ENCODE data around the gene PNKD. TPM values are rescaled to one million over a fixed set of nuclear protein-coding genes. Genes with fewer than 3 reads are reported as not detected.
A peak's percentile ranks its signal among the peaks of the same experiment; 100 is the strongest.

Gene PNKD
- total and polyA plus RNA-seq, 12 donors, result 48.8 to 181 (median 87.4) TPM

DNA sequence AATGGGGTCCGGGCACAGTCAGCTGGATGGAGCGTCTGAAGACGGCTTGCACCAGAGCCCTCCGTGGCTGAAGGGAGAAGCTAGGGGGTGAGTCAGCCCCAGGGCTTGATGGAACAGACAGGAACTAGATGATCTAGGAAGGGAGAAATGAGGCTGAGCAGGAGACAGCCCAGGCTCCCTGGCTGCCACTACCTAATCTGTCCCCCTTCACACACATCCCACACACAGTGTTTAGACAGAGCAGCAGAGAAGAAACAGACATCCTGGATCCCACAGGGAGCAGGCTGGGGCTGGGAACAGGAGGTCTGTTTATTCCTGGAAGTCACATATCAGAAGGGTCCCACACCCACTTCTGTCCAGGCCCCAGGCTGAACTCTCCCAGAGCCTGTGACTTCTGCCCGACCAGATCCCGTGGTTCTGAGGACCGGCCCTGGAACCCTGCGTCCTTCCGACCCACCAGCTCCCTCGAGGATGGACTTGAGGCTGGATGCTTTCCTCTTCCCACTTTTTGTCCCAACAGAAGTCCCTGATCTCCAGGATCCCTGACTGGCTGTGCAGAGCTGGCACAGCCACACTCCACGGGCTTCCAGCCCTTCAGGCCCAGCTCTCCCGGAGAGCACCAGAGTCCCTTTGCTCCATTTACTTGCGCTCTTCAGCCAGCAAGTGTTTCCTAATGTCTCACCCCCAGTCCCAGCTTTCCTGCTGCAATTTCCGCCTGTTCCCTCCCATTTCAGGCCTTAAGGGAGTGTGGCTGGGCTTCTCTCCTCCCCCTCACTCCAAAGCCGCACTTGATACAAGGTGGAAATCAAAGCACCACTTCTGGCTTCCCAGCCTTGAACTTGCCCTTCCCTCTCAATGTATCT is 11.0 kb upstream of the PNKD start:
- no peak overlapping the region for H3K4me3 ChIP-seq
- intact Hi-C loops (cut with DNase I), result loop anchor here in 1 of 2 donors (5.0 kb wide), 1 partner anchor 72 kb away; no protein-coding TSS in a partner anchor
- DNase-seq, result peak in 3 of 7 donors; percentile 20 to 66 (median 49)
- no peak for TF ChIP-seq POLR2A (IDR thresholded peaks at IDR 0.05)
- TF ChIP-seq, protein P1, sequence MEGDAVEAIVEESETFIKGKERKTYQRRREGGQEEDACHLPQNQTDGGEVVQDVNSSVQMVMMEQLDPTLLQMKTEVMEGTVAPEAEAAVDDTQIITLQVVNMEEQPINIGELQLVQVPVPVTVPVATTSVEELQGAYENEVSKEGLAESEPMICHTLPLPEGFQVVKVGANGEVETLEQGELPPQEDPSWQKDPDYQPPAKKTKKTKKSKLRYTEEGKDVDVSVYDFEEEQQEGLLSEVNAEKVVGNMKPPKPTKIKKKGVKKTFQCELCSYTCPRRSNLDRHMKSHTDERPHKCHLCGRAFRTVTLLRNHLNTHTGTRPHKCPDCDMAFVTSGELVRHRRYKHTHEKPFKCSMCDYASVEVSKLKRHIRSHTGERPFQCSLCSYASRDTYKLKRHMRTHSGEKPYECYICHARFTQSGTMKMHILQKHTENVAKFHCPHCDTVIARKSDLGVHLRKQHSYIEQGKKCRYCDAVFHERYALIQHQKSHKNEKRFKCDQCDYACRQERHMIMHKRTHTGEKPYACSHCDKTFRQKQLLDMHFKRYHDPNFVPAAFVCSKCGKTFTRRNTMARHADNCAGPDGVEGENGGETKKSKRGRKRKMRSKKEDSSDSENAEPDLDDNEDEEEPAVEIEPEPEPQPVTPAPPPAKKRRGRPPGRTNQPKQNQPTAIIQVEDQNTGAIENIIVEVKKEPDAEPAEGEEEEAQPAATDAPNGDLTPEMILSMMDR (IDR thresholded peaks at IDR 0.05), result no peak
- H3K36me3 ChIP-seq (replicated peaks in 1 of 2), result peaks cover 0 to 32% of the 10 kb centered on the region in 2 donors
- H3K27ac ChIP-seq, result peak overlapping the region in 4 of 5 donors; percentile 33 to 89 (median 64)
- H3K27me3 ChIP-seq, result no peaks in the 10 kb centered on the region
- peaks cover 4 to 23% of the 10 kb centered on the region in 2 donors for H3K4me1 ChIP-seq (replicated peaks in 1 of 2)
- 52 to 67% (median 57%) methylated on average over 9 to 15 of the region's 15 CpGs for WGBS, 4 donors
- no peaks in the 10 kb centered on the region for H3K9me3 ChIP-seq (replicated peaks in 1 of 3)

DNA sequence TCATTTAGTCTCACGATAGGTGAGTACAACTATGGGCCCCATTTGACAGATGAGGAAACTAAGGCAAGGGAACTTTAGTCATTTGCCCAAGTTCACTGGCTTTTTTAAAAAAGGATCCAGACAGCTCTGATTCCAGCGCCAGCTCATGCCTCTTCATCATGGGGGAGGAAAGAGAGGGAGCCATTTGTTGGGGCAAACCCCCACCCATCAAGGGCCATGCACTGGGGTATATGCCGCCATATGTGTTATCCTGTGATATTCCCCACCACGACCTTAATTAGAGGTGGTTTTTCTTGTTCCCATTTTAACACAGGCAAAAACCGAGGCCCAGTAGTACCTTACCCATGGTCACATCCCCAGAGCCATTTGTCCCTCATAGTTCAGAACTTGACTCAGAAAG is 10.2 kb upstream of the PNKD start:
- no peak for DNase-seq

DNA sequence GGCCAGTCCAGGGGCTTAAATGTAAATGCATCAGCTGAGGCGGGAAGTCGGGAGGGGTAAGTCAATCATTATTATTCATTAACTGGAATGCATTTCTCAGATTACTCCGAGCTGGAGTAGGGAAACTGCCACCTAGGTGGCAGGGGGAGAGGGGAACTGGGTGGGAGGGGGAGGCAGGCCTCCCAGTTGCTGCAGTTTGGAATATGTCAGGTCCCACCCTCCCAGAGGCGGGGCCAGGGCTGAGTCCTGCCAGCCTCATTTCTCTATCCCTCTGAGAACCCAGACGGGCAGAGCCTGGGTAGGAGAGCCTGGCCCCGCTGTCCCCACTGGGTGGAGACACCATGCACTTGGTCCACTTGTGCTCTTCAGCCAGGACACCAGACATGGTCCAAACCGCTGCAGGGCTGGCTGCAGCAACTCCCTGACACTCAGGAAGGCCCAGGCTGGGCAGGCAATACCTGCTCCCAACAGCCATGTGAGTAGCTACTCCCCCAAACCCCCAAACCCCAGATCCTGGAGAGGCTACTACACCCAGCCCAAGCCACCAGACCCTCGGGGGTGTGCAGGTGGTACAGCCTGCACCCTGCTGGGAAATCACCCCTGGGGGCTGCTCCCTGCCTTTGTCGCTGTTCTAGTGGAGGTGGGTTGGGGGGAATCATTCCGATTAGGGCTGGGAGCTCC is 9.4 kb upstream of the PNKD start, which contains the start of gene GPBAR1:
TSS of gene GPBAR1 (plus strand) at position 274 of the 681 bp plus-strand sequence. CDS start 1,710 bp downstream, outside the sequence.
- 69 to 74% (median 70%) methylated on average over 6 to 10 of the region's 10 CpGs for WGBS, 4 donors
- peaks cover 0 to 32% of the 10 kb centered on the region in 2 donors for H3K36me3 ChIP-seq (replicated peaks in 1 of 2)
- H3K27me3 ChIP-seq, result no peaks in the 10 kb centered on the region
- H3K4me3 ChIP-seq, result no peak within 1 kb of the TSS
- no peak for TF ChIP-seq POLR2A (IDR thresholded peaks at IDR 0.05)
- TF ChIP-seq, protein P1 (IDR thresholded peaks at IDR 0.05), result no peak
- intact Hi-C loops (cut with DNase I), result loop anchor here in 1 of 2 donors (5.0 kb wide), 1 partner anchor 74 kb away; no protein-coding TSS in a partner anchor
- DNase-seq, result peak in 1 of 7 donors; percentile 27
- no peaks in the 10 kb centered on the region for H3K9me3 ChIP-seq (replicated peaks in 1 of 3)
- peak within 1 kb of the TSS in 2 of 5 donors; percentile 80 to 89 for H3K27ac ChIP-seq
- H3K4me1 ChIP-seq (replicated peaks in 1 of 2), result peaks cover 4 to 23% of the 10 kb centered on the region in 2 donors

More for the DNA sequence above, 10.2 kb upstream of the PNKD start:
- intact Hi-C loops (cut with DNase I), result loop anchor here in 1 of 2 donors (5.0 kb wide), 1 partner anchor 73 kb away; no protein-coding TSS in a partner anchor
- Histone ChIP-seq H3K36me3 (replicated peaks in 1 of 2) (peaks cover 0 to 32% of the 10 kb centered on the region in 2 donors), H3K4me3 (no peak overlapping the region), H3K4me1 (replicated peaks in 1 of 2) (peaks cover 4 to 23% of the 10 kb centered on the region in 2 donors), H3K9me3 (replicated peaks in 1 of 3) (no peaks in the 10 kb centered on the region), H3K27me3 (no peaks in the 10 kb centered on the region), H3K27ac (peak overlapping the region in 2 of 5 donors; percentile 80 to 89)
- WGBS, 4 donors, result 87 to 94% (median 90%) methylated on average over 5 of the region's 5 CpGs
- no peak for TF ChIP-seq POLR2A (IDR thresholded peaks at IDR 0.05)
- TF ChIP-seq, protein P1 (IDR thresholded peaks at IDR 0.05), result no peak

All from adrenal gland (tissue), 12 donors.